Esophagus squamous epithelium (tissue), 4 donors: ENCODE data around the gene RNF25.

Experiments used
- POLR2A ChIP-seq, 4 donors: fragments of 450-650 bp; IDR thresholded peaks; one replicate each; pipeline ENCODE4 v1.6.1; 2017; ENCODE audit warnings: antibody characterized with exemption in 4 of 4, mild to moderate bottlenecking in 4 of 4, moderate library complexity in 3 of 4
- TF ChIP-seq, protein P1 (sequence below), 6 experiments: fragments of 450-650 bp in 4 of 6; fragments of 200-600 bp in 2 of 6; sonication (generic) in 2 of 6; IDR thresholded peaks; one replicate each; pipeline ENCODE4 v1.5.1; 2016 to 2019; ENCODE audit warnings: antibody characterized with exemption in 6 of 6, mild to moderate bottlenecking in 4 of 6, moderate library complexity in 4 of 6

DNA sequence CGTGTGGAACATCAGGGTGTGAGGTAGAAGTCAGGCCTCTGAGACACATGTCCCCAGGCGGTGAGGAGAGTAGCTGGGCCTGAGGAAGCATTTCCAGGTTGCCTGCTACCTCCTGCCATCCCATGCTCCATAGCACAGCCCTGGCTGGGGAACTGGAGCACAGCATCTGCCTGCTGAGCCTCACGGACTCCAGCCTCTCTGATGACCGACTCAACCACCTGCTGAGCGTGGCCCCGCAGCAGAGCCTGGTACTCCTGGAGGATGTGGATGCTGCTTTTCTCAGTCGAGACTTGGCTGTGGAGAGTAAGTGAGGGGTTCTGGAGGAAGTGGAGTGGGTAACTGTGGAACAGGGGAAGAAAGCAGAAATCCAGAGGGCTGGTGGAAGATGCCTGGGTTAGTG, 9.4 kb downstream of the RNF25 start:
- no peak for TF ChIP-seq POLR2A (IDR thresholded peaks at IDR 0.05)
- TF ChIP-seq, protein P1, sequence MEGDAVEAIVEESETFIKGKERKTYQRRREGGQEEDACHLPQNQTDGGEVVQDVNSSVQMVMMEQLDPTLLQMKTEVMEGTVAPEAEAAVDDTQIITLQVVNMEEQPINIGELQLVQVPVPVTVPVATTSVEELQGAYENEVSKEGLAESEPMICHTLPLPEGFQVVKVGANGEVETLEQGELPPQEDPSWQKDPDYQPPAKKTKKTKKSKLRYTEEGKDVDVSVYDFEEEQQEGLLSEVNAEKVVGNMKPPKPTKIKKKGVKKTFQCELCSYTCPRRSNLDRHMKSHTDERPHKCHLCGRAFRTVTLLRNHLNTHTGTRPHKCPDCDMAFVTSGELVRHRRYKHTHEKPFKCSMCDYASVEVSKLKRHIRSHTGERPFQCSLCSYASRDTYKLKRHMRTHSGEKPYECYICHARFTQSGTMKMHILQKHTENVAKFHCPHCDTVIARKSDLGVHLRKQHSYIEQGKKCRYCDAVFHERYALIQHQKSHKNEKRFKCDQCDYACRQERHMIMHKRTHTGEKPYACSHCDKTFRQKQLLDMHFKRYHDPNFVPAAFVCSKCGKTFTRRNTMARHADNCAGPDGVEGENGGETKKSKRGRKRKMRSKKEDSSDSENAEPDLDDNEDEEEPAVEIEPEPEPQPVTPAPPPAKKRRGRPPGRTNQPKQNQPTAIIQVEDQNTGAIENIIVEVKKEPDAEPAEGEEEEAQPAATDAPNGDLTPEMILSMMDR (IDR thresholded peaks at IDR 0.05): no peak
